DMS53 treated with DMSO at 0.1 percent for 48 hours (cell line): ENCODE results near the gene CD9.
"Not testable (repeated sequence)": the region's sequence is repeated elsewhere in the genome, so short reads cannot be mapped to it uniquely, and the experiment has no call there.

Source experiments
- DNase-seq: peaks from one replicate; lab custom pipeline; 2025; ENCODE audit not compliant: unreplicated experiment; lab: John Stamatoyannopoulos, UW

The CD9 gene

GRCh38 chr12:6178981-6179761, 21.0 kb upstream of the CD9 start:
- no peak for DNase-seq

- DNase-seq: no peak
These were observed 19.7 kb upstream of the CD9 start for GRCh38 chr12:6180268-6181051.

GRCh38 chr12:6181166-6181565, 19.0 kb upstream of the CD9 start:
- no peak for DNase-seq

GRCh38 chr12:6181583-6182278, 18.5 kb upstream of the CD9 start:
- no peak for DNase-seq

- no peak for DNase-seq
These were observed 17.8 kb upstream of the CD9 start for GRCh38 chr12:6182279-6182898.

GRCh38 chr12:6183689-6184428, 16.3 kb upstream of the CD9 start:
- no peak for DNase-seq

GRCh38 chr12:6185961-6186827, 14.0 kb upstream of the CD9 start:
- DNase-seq: no peak

GRCh38 chr12:6187948-6188793, 12.0 kb upstream of the CD9 start:
- no peak for DNase-seq

- no peak for DNase-seq
These were observed 11.2 kb upstream of the CD9 start for GRCh38 chr12:6189028-6189427.

- DNase-seq: not testable (repeated sequence)
These were observed 10.1 kb upstream of the CD9 start for GRCh38 chr12:6189952-6190598.

GRCh38 chr12:6190767-6191530, 9.3 kb upstream of the CD9 start:
- not testable (repeated sequence) for DNase-seq

GRCh38 chr12:6192604-6193380, 7.4 kb upstream of the CD9 start:
- no peak for DNase-seq

GRCh38 chr12:6193853-6194815, 6.1 kb upstream of the CD9 start:
- peak; percentile 14 for DNase-seq

- DNase-seq: peak; percentile 88
These were observed 4.3 kb upstream of the CD9 start for GRCh38 chr12:6195665-6196535.

GRCh38 chr12:6198051-6198450, 2.1 kb upstream of the CD9 start:
- DNase-seq: no peak
